Measurements from ENCODE around the gene CNIH3. TPM values are rescaled to one million over a fixed set of nuclear protein-coding genes. Genes with fewer than 3 reads are reported as not detected.

CNIH3 gene
- total and polyA plus RNA-seq, 10 of the 15 experiments (the other 5 are each of a cell fraction or from before 2014, with no cell fraction given) = 0.77 to 5.8 (median 1.8) TPM

DNA sequence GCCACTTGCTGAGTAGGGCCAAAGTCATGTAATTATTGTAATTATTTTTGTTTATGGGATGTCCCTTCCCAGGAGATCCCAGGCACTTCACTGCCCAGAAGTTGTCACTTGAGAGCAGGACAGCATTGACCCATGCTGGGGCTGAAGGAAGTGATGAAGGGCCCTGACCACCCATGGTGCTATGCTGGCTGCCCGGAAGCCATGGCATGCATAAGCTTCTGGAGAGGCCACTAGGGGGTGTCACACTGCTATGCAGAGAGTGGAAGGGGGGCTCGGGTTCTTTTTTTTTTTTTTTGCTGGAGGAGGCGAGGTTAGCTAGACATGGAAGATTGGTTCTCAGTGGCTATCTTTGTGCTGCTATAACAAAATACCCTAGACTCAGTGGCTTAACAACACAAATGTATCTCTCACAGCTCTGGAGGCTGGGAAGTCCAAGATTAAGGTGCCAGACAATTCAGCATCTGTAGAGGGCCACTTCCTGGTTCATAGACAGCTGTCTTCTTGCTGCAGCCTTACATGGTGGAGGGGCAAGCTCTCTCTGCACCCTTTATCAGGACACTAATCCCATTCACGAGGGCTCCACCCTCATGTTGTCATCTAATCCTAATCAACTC lies 84.9 kb downstream of the CNIH3 start (continued):
- TF ChIP-seq, protein P1, sequence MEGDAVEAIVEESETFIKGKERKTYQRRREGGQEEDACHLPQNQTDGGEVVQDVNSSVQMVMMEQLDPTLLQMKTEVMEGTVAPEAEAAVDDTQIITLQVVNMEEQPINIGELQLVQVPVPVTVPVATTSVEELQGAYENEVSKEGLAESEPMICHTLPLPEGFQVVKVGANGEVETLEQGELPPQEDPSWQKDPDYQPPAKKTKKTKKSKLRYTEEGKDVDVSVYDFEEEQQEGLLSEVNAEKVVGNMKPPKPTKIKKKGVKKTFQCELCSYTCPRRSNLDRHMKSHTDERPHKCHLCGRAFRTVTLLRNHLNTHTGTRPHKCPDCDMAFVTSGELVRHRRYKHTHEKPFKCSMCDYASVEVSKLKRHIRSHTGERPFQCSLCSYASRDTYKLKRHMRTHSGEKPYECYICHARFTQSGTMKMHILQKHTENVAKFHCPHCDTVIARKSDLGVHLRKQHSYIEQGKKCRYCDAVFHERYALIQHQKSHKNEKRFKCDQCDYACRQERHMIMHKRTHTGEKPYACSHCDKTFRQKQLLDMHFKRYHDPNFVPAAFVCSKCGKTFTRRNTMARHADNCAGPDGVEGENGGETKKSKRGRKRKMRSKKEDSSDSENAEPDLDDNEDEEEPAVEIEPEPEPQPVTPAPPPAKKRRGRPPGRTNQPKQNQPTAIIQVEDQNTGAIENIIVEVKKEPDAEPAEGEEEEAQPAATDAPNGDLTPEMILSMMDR (IDR thresholded peaks at IDR 0.05 in 2 of 3, conservative IDR thresholded peaks at IDR 0.05 in 1 of 3; ENCODE audit: control insufficient read depth in 2 of 3, extremely low read depth in 1 of 3, insufficient read depth in 1 of 3, low read depth in 3 of 3, low read length in 3 of 3) = peak; percentile 36 to 65 (median 54)
- peak; percentile 63 for TF ChIP-seq SMC3 (IDR thresholded peaks at IDR 0.05; ENCODE audit: borderline replicate concordance, low read length)
- TF ChIP-seq, protein P2, sequence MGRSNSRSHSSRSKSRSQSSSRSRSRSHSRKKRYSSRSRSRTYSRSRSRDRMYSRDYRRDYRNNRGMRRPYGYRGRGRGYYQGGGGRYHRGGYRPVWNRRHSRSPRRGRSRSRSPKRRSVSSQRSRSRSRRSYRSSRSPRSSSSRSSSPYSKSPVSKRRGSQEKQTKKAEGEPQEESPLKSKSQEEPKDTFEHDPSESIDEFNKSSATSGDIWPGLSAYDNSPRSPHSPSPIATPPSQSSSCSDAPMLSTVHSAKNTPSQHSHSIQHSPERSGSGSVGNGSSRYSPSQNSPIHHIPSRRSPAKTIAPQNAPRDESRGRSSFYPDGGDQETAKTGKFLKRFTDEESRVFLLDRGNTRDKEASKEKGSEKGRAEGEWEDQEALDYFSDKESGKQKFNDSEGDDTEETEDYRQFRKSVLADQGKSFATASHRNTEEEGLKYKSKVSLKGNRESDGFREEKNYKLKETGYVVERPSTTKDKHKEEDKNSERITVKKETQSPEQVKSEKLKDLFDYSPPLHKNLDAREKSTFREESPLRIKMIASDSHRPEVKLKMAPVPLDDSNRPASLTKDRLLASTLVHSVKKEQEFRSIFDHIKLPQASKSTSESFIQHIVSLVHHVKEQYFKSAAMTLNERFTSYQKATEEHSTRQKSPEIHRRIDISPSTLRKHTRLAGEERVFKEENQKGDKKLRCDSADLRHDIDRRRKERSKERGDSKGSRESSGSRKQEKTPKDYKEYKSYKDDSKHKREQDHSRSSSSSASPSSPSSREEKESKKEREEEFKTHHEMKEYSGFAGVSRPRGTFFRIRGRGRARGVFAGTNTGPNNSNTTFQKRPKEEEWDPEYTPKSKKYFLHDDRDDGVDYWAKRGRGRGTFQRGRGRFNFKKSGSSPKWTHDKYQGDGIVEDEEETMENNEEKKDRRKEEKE (IDR thresholded peaks at IDR 0.05) = no peak
- TF ChIP-seq, protein P3, sequence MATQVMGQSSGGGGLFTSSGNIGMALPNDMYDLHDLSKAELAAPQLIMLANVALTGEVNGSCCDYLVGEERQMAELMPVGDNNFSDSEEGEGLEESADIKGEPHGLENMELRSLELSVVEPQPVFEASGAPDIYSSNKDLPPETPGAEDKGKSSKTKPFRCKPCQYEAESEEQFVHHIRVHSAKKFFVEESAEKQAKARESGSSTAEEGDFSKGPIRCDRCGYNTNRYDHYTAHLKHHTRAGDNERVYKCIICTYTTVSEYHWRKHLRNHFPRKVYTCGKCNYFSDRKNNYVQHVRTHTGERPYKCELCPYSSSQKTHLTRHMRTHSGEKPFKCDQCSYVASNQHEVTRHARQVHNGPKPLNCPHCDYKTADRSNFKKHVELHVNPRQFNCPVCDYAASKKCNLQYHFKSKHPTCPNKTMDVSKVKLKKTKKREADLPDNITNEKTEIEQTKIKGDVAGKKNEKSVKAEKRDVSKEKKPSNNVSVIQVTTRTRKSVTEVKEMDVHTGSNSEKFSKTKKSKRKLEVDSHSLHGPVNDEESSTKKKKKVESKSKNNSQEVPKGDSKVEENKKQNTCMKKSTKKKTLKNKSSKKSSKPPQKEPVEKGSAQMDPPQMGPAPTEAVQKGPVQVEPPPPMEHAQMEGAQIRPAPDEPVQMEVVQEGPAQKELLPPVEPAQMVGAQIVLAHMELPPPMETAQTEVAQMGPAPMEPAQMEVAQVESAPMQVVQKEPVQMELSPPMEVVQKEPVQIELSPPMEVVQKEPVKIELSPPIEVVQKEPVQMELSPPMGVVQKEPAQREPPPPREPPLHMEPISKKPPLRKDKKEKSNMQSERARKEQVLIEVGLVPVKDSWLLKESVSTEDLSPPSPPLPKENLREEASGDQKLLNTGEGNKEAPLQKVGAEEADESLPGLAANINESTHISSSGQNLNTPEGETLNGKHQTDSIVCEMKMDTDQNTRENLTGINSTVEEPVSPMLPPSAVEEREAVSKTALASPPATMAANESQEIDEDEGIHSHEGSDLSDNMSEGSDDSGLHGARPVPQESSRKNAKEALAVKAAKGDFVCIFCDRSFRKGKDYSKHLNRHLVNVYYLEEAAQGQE (IDR thresholded peaks at IDR 0.05; ENCODE audit: low read depth, low read length) = no peak
- TF ChIP-seq, protein P4, sequence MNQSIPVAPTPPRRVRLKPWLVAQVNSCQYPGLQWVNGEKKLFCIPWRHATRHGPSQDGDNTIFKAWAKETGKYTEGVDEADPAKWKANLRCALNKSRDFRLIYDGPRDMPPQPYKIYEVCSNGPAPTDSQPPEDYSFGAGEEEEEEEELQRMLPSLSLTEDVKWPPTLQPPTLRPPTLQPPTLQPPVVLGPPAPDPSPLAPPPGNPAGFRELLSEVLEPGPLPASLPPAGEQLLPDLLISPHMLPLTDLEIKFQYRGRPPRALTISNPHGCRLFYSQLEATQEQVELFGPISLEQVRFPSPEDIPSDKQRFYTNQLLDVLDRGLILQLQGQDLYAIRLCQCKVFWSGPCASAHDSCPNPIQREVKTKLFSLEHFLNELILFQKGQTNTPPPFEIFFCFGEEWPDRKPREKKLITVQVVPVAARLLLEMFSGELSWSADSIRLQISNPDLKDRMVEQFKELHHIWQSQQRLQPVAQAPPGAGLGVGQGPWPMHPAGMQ (IDR thresholded peaks at IDR 0.05; ENCODE audit: borderline replicate concordance) = no peak
- peak; percentile 92 for TF ChIP-seq RAD21 (IDR thresholded peaks at IDR 0.05; ENCODE audit: insufficient read depth, low read depth, low read length)
- TF ChIP-seq, protein P5, sequence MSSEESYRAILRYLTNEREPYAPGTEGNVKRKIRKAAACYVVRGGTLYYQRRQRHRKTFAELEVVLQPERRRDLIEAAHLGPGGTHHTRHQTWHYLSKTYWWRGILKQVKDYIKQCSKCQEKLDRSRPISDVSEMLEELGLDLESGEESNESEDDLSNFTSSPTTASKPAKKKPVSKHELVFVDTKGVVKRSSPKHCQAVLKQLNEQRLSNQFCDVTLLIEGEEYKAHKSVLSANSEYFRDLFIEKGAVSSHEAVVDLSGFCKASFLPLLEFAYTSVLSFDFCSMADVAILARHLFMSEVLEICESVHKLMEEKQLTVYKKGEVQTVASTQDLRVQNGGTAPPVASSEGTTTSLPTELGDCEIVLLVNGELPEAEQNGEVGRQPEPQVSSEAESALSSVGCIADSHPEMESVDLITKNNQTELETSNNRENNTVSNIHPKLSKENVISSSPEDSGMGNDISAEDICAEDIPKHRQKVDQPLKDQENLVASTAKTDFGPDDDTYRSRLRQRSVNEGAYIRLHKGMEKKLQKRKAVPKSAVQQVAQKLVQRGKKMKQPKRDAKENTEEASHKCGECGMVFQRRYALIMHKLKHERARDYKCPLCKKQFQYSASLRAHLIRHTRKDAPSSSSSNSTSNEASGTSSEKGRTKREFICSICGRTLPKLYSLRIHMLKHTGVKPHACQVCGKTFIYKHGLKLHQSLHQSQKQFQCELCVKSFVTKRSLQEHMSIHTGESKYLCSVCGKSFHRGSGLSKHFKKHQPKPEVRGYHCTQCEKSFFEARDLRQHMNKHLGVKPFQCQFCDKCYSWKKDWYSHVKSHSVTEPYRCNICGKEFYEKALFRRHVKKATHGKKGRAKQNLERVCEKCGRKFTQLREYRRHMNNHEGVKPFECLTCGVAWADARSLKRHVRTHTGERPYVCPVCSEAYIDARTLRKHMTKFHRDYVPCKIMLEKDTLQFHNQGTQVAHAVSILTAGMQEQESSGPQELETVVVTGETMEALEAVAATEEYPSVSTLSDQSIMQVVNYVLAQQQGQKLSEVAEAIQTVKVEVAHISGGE (CRISPR knock-in tag; IDR thresholded peaks at IDR 0.05) = no peak
- peak; percentile 69 for TF ChIP-seq YY1 (IDR thresholded peaks at IDR 0.05; ENCODE audit: low read depth, low read length)

Measured in GM12878 (cell line).